HCT116 (cell line): ENCODE results near the gene SEC24D. TPM values are rescaled to one million over a fixed set of nuclear protein-coding genes. Genes with fewer than 3 reads are reported as not detected.

Source experiments
- ATAC-seq: fragments of 200-7000 bp; cut with Tn5 transposase; 2 replicates; pipeline ENCODE4 v1.9.1; 2020; ENCODE audit warnings: mild to moderate bottlenecking, moderate library complexity
- BruUV-seq: library from RNA; stranded (reverse); fragments of 400-500 nt; replicated peaks from 2 replicates; lab custom pipeline; 2021; lab: Mats Ljungman, UMichigan
- CTCF ChIA-PET: fragments of 300-600 bp; sonication (Branson Sonifier 250); formaldehyde crosslinking; loops from one replicate; lab custom pipeline; 2021; ENCODE audit warnings: antibody characterized with exemption; lab: Charles Lee
- POLR2A ChIA-PET: fragments of 300-600, 350-600 bp; sonication (Branson Sonifier 250); formaldehyde crosslinking; loops from one replicate; lab custom pipeline; 2021; ENCODE audit warnings: antibody characterized with exemption; lab: Charles Lee
- RAD21 ChIA-PET, 2 experiments: fragments of 300-600 bp; sonication (Branson Sonifier 250); formaldehyde crosslinking; loops; one replicate each; lab custom pipeline; 2023; ENCODE audit warnings: low total read pairs in 2 of 2; ENCODE audit not compliant: uncharacterized antibody in 2 of 2, unreplicated experiment in 2 of 2, low non-redundant PET in 1 of 2; lab: Charles Lee
- DNase-seq: peaks from one replicate; pipeline ENCODE4 v3.0.0-alpha.2; 2010; ENCODE audit warnings: low read depth, low spot score
- H2AFZ ChIP-seq: fragments of 200-600 bp; shearing (Covaris generic), sonication (generic); 2 replicates; pipeline ENCODE4 v1.6.1; 2017; ENCODE audit warnings: low read depth, mixed run types, mixed read lengths, antibody characterized with exemption, low read length; ENCODE audit not compliant: poor library complexity, severe bottlenecking
- H3K27ac ChIP-seq: 2 replicates; pipeline ENCODE4 v1.5.1; 2012; ENCODE audit warnings: low read depth, low read length
- H3K27me3 ChIP-seq: fragments of 200-600 bp; sonication (generic); 2 replicates; pipeline ENCODE4 v1.6.1; 2016; ENCODE audit warnings: mixed run types, low read length, mixed read lengths; ENCODE audit not compliant: insufficient read depth
- H3K36me3 ChIP-seq, 2 experiments: fragments of 200-500 bp in 1 of 2; fragments of 200-600 bp in 1 of 2; sonication (Bioruptor generic) in 1 of 2; sonication (generic) in 1 of 2; 2 replicates each; pipeline versions ENCODE4 v1.5.1 to v1.6.1; 2014 to 2016; ENCODE audit warnings: low read length in 2 of 2, inconsistent platforms in 1 of 2, mixed read lengths in 1 of 2, mixed run types in 1 of 2; ENCODE audit not compliant: insufficient read depth in 2 of 2, control insufficient read depth in 1 of 2
- H3K4me1 ChIP-seq, 2 experiments: fragments of 200-600 bp in 1 of 2; sonication (generic) in 1 of 2; 2 replicates each; pipeline versions ENCODE4 v1.5.1 to v1.6.1; 2012 to 2017; ENCODE audit warnings: low read length in 2 of 2, inconsistent platforms in 1 of 2, mild to moderate bottlenecking in 1 of 2, mixed read lengths in 1 of 2, mixed run types in 1 of 2, moderate library complexity in 1 of 2; ENCODE audit not compliant: insufficient read depth in 2 of 2, control insufficient read depth in 1 of 2
- H3K4me2 ChIP-seq: fragments of 200-600 bp; sonication (generic); 2 replicates; pipeline ENCODE4 v1.6.1; 2017; ENCODE audit warnings: mixed run types, low read length, mixed read lengths
- H3K4me3 ChIP-seq, 2 experiments: fragments of 200-600 bp in 1 of 2; sonication (generic) in 1 of 2; replicated peaks in 1 of 2; 2 replicates each; pipeline ENCODE4 v1.5.1; 2011 to 2016; ENCODE audit warnings: low read length in 2 of 2, control low read depth in 1 of 2, low read depth in 1 of 2, mild to moderate bottlenecking in 1 of 2, mixed read lengths in 1 of 2, mixed run types in 1 of 2
- H3K79me2 ChIP-seq: fragments of 200-600 bp; sonication (generic); 2 replicates; pipeline ENCODE4 v1.6.1; 2017; ENCODE audit warnings: mild to moderate bottlenecking, mixed run types, low read length, moderate library complexity, mixed read lengths; ENCODE audit not compliant: insufficient read depth
- H3K9ac ChIP-seq: fragments of 200-600 bp; sonication (generic); 2 replicates; pipeline ENCODE4 v1.6.1; 2016; ENCODE audit warnings: low read length, mixed read lengths
- H3K9me2 ChIP-seq: fragments of 200-600 bp; sonication (generic), shearing (Covaris generic); 2 replicates; pipeline ENCODE4 v1.6.1; 2017; ENCODE audit warnings: mixed run types, mild to moderate bottlenecking, moderate library complexity; ENCODE audit not compliant: insufficient read depth
- H3K9me3 ChIP-seq, 2 experiments: fragments of 200-500 bp in 1 of 2; fragments of 200-600 bp in 1 of 2; sonication (Bioruptor generic) in 1 of 2; sonication (generic) in 1 of 2; 2 replicates each; pipeline ENCODE4 v1.6.1; 2014 to 2017; ENCODE audit warnings: low read length in 2 of 2, mixed read lengths in 2 of 2, inconsistent platforms in 1 of 2, low read depth in 1 of 2, mild to moderate bottlenecking in 1 of 2, mixed run types in 1 of 2, moderate library complexity in 1 of 2; ENCODE audit not compliant: control insufficient read depth in 1 of 2, insufficient read depth in 1 of 2
- H4K20me1 ChIP-seq: fragments of 200-600 bp; sonication (generic), shearing (Covaris generic); 2 replicates; pipeline ENCODE4 v1.6.1; 2017; ENCODE audit warnings: mixed run types, mild to moderate bottlenecking, moderate library complexity; ENCODE audit not compliant: insufficient read depth
- ATF3 ChIP-seq: IDR thresholded peaks from 2 replicates; pipeline ENCODE4 v1.6.1; 2012
- CBX3 ChIP-seq: IDR thresholded peaks from 2 replicates; pipeline ENCODE4 v1.6.1; 2012; ENCODE audit warnings: low read depth
- CTCF ChIP-seq, 3 experiments: fragments of 200-600 bp in 1 of 3; sonication (generic) in 1 of 3; IDR thresholded peaks in 2 of 3; conservative IDR thresholded peaks in 1 of 3; 2 replicates each; pipeline ENCODE4 v1.5.1; 2012 to 2017; ENCODE audit warnings: low read depth in 2 of 3, low read length in 2 of 3, antibody characterized with exemption in 1 of 3, borderline replicate concordance in 1 of 3, control low read depth in 1 of 3, mild to moderate bottlenecking in 1 of 3, mixed read lengths in 1 of 3, mixed run types in 1 of 3, moderate library complexity in 1 of 3; ENCODE audit not compliant: insufficient read depth in 1 of 3
- EZH2 ChIP-seq: fragments of 200-600 bp; sonication (generic); IDR thresholded peaks from 2 replicates; pipeline ENCODE4 v1.6.1; 2017; ENCODE audit warnings: antibody characterized with exemption, mixed run types
- FOSL1 ChIP-seq: IDR thresholded peaks from 2 replicates; pipeline ENCODE4 v1.6.1; 2012; ENCODE audit warnings: low read depth
- POLR2A ChIP-seq: IDR thresholded peaks from 2 replicates; pipeline ENCODE4 v1.7.0; 2011; ENCODE audit warnings: borderline replicate concordance; ENCODE audit not compliant: insufficient read depth, insufficient read length; ENCODE audit errors: extremely low read depth
- POLR2AphosphoS5 ChIP-seq: IDR thresholded peaks from 2 replicates; pipeline ENCODE4 v1.6.1; 2011; ENCODE audit warnings: mild to moderate bottlenecking, low read depth, low read length, moderate library complexity
- SIN3A ChIP-seq: IDR thresholded peaks from 2 replicates; pipeline ENCODE4 v1.6.1; 2012; ENCODE audit warnings: low read depth
- SP1 ChIP-seq: IDR thresholded peaks from 2 replicates; pipeline ENCODE4 v1.6.1; 2012; ENCODE audit warnings: low read depth
- SRF ChIP-seq: IDR thresholded peaks from 2 replicates; pipeline ENCODE4 v1.6.1; 2012; ENCODE audit warnings: low read depth
- TCF7L2 ChIP-seq: IDR thresholded peaks from 2 replicates; pipeline ENCODE4 v1.7.0; 2011; ENCODE audit warnings: borderline replicate concordance, inconsistent platforms; ENCODE audit not compliant: insufficient read depth, insufficient read length; ENCODE audit errors: extremely low read depth
- ZBTB33 ChIP-seq: IDR thresholded peaks from 2 replicates; pipeline ENCODE4 v1.6.1; 2011; ENCODE audit warnings: mild to moderate bottlenecking, low read length, moderate library complexity; ENCODE audit not compliant: insufficient replicate concordance; ENCODE audit errors: extremely low read depth
- ZFX ChIP-seq: fragments of 450-650 bp; IDR thresholded peaks from 2 replicates; pipeline ENCODE4 v1.6.1; 2017
- intact Hi-C: fragments of 100-400 bp; cut with micrococcal nuclease; formaldehyde crosslinking; loops from 2 replicates; pipeline ENCODE4 v1.10.0; 2022
- total RNA-seq: library from RNA; stranded (reverse); gene quantifications from one replicate; pipeline ENCODE4 v1.2.1, GENCODE V29; 2021; ENCODE audit not compliant: unreplicated experiment

SEC24D gene
- total RNA-seq, 1 experiment from 2014 or later = 28.5 TPM

GRCh38 chr4:118752551-118752950 lies 83.4 kb downstream of the SEC24D start:
- H3K4me2 ChIP-seq = no peak overlapping the region
- H2AFZ ChIP-seq = no peak overlapping the region
- H4K20me1 ChIP-seq = no peaks in the 10 kb centered on the region
- no peak overlapping the region for H3K27ac ChIP-seq
- POLR2A ChIA-PET = no interaction called here
- CTCF ChIA-PET = no interaction called here
- no peaks in the 10 kb centered on the region for H3K4me1 ChIP-seq
- intact Hi-C loops = no loop called here
- RAD21 ChIA-PET = no interaction called here
- H3K4me3 ChIP-seq = no peak overlapping the region
- no TSS peak for BruUV-seq
- ATAC-seq = no peak
- H3K9ac ChIP-seq = no peak overlapping the region
- H3K9me2 ChIP-seq = no peaks in the 10 kb centered on the region
- peaks cover 0 to 5% of the 10 kb centered on the region in 2 experiments; a peak in 1 of 4 replicates for H3K36me3 ChIP-seq
- DNase-seq = no peak
- no peak for TF ChIP-seq EZH2
- no peak for TF ChIP-seq SRF
- no peak for TF ChIP-seq SIN3A
- TF ChIP-seq ZBTB33 = no peak
- H3K79me2 ChIP-seq = no peaks in the 10 kb centered on the region
- H3K27me3 ChIP-seq = no peaks in the 10 kb centered on the region
- H3K9me3 ChIP-seq = no peaks in the 10 kb centered on the region

GRCh38 chr4:118751629-118752323 lies 84.2 kb downstream of the SEC24D start:
- intact Hi-C loops = no loop called here
- TF ChIP-seq FOSL1 = no peak
- TF ChIP-seq ZFX = no peak
- TF ChIP-seq POLR2AphosphoS5 = no peak
- no peak for TF ChIP-seq SIN3A
- TF ChIP-seq ZBTB33 = no peak
- no peak for TF ChIP-seq SRF
- no peak for TF ChIP-seq CTCF (IDR thresholded peaks at IDR 0.05 in 2 of 3, conservative IDR thresholded peaks at IDR 0.05 in 1 of 3; ENCODE audit: borderline replicate concordance in 1 of 3, insufficient read depth in 1 of 3, low read depth in 2 of 3, low read length in 2 of 3)
- no peak for TF ChIP-seq SP1
- no peak for TF ChIP-seq POLR2A
- no peak for TF ChIP-seq ATF3
- no peak for TF ChIP-seq CBX3
- no peak for TF ChIP-seq TCF7L2

More at GRCh38 chr4:118751629-118752323, 84.2 kb downstream of the SEC24D start:
- no TSS peak for BruUV-seq
- Histone ChIP-seq H3K4me2 (no peak overlapping the region), H3K27ac (no peak overlapping the region), H3K9me3 (no peaks in the 10 kb centered on the region), H2AFZ (no peak overlapping the region), H4K20me1 (no peaks in the 10 kb centered on the region), H3K9me2 (no peaks in the 10 kb centered on the region), H3K27me3 (no peaks in the 10 kb centered on the region), H3K4me1 (no peaks in the 10 kb centered on the region), H3K36me3 (peaks cover 0 to 5% of the 10 kb centered on the region in 2 experiments; a peak in 1 of 4 replicates), H3K4me3 (no peak overlapping the region), H3K9ac (no peak overlapping the region), H3K79me2 (no peaks in the 10 kb centered on the region)
- ChIA-PET CTCF (no interaction called here), POLR2A (no interaction called here), RAD21 (no interaction called here)
- ATAC-seq = no peak
- DNase-seq = no peak
